CD14-positive monocyte (primary cell): ENCODE data around the gene PCDH15. TPM values are rescaled to one million over a fixed set of nuclear protein-coding genes. Genes with fewer than 3 reads are reported as not detected.

ENCODE experiments used
- DNase-seq, 3 donors: peaks; one replicate each; pipeline ENCODE4 v3.0.0-alpha.2; 2011 to 2022
- H2AFZ ChIP-seq: 2 replicates; pipeline ENCODE4 v1.6.0; 2012; ENCODE audit warnings: mild to moderate bottlenecking, low read depth, low read length, inconsistent platforms; ENCODE audit not compliant: insufficient read depth, poor library complexity, severe bottlenecking
- H3K27ac ChIP-seq, 2 donors: 1 replicate in 1 of 2; 2 replicates in 1 of 2; pipeline ENCODE4 v1.5.1; 2012 to 2013; ENCODE audit warnings: low read length in 2 of 2, control low read depth in 1 of 2, inconsistent platforms in 1 of 2, low read depth in 1 of 2, mild to moderate bottlenecking in 1 of 2
- H3K27me3 ChIP-seq, 2 donors: one replicate each; pipeline versions ENCODE4 v1.6.0 to v1.6.1; 2011 to 2013; ENCODE audit warnings: low read length in 2 of 2; ENCODE audit not compliant: control insufficient read depth in 2 of 2, insufficient read depth in 2 of 2
- H3K36me3 ChIP-seq, 2 donors: replicated peaks in 1 of 2; 1 replicate in 1 of 2; 2 replicates in 1 of 2; pipeline versions ENCODE4 v1.5.1 to v1.6.1; 2012 to 2013; ENCODE audit warnings: low read length in 2 of 2, control low read depth in 1 of 2, inconsistent platforms in 1 of 2, mild to moderate bottlenecking in 1 of 2; ENCODE audit not compliant: insufficient read depth in 2 of 2, control insufficient read depth in 1 of 2
- H3K4me1 ChIP-seq, 2 donors: 1 replicate in 1 of 2; 2 replicates in 1 of 2; pipeline versions ENCODE4 v1.5.1 to v1.6.1; 2012 to 2013; ENCODE audit warnings: low read length in 2 of 2, control low read depth in 1 of 2, inconsistent platforms in 1 of 2, mild to moderate bottlenecking in 1 of 2, moderate library complexity in 1 of 2; ENCODE audit not compliant: insufficient read depth in 2 of 2, control insufficient read depth in 1 of 2
- H3K4me2 ChIP-seq: replicated peaks from 2 replicates; pipeline ENCODE3; 2012; ENCODE audit warnings: low read length, moderate library complexity, mild to moderate bottlenecking; ENCODE audit not compliant: poor library complexity, severe bottlenecking; ENCODE audit errors: extremely low read depth
- H3K4me3 ChIP-seq, 3 experiments: fragments of 200-600 bp in 1 of 3; sonication (generic) in 1 of 3; replicated peaks in 1 of 3; 1 replicate in 2 of 3; 2 replicates in 1 of 3; pipeline ENCODE4 v1.5.1; 2011 to 2013; ENCODE audit warnings: low read length in 3 of 3, mild to moderate bottlenecking in 3 of 3, control low read depth in 2 of 3, low read depth in 2 of 3, inconsistent platforms in 1 of 3, moderate library complexity in 1 of 3
- H3K79me2 ChIP-seq: 2 replicates; pipeline ENCODE4 v1.6.0; 2012; ENCODE audit warnings: mild to moderate bottlenecking, control low read depth, inconsistent platforms, low read length, moderate library complexity; ENCODE audit not compliant: insufficient read depth
- H3K9ac ChIP-seq: 2 replicates; pipeline ENCODE4 v1.6.0; 2017; ENCODE audit warnings: low read length, mild to moderate bottlenecking; ENCODE audit not compliant: insufficient read depth, poor library complexity, severe bottlenecking
- H3K9me3 ChIP-seq, 2 donors: replicated peaks in 1 of 2; 1 replicate in 1 of 2; 2 replicates in 1 of 2; pipeline versions ENCODE4 v1.5.1 to v1.6.1; 2012 to 2013; ENCODE audit warnings: low read length in 2 of 2, control low read depth in 1 of 2; ENCODE audit not compliant: control insufficient read depth in 1 of 2, insufficient read depth in 1 of 2
- H4K20me1 ChIP-seq: 2 replicates; pipeline ENCODE4 v1.6.0; 2012; ENCODE audit warnings: mild to moderate bottlenecking, low read length, control low read depth, moderate library complexity; ENCODE audit not compliant: insufficient read depth
- H3K27ac Mint-ChIP-seq, 7 donors: one replicate each; pipeline ENCODE4 v1.8.0; 2020; ENCODE audit warnings: mild to moderate bottlenecking in 7 of 7, mixed read lengths in 7 of 7, moderate library complexity in 6 of 7, inconsistent platforms in 2 of 7
- H3K27me3 Mint-ChIP-seq, 3 donors: one replicate each; pipeline ENCODE4 v1.8.0; 2021 to 2022; ENCODE audit warnings: low read depth in 3 of 3, mild to moderate bottlenecking in 3 of 3, mixed read lengths in 3 of 3, moderate library complexity in 3 of 3, inconsistent platforms in 1 of 3
- H3K36me3 Mint-ChIP-seq, 2 donors: one replicate each; pipeline ENCODE4 v1.8.0; 2020; ENCODE audit warnings: mixed read lengths in 2 of 2, inconsistent platforms in 1 of 2, mild to moderate bottlenecking in 1 of 2
- H3K4me1 Mint-ChIP-seq: one replicate; pipeline ENCODE4 v1.8.0; 2020; ENCODE audit warnings: mild to moderate bottlenecking, mixed read lengths
- H3K4me3 Mint-ChIP-seq, 2 donors: one replicate each; pipeline ENCODE4 v1.8.0; 2020; ENCODE audit warnings: mild to moderate bottlenecking in 2 of 2, mixed read lengths in 2 of 2, moderate library complexity in 1 of 2
- H3K9me3 Mint-ChIP-seq, 7 donors: one replicate each; pipeline ENCODE4 v1.8.0; 2020 to 2022; ENCODE audit warnings: mixed read lengths in 7 of 7, mild to moderate bottlenecking in 6 of 7, moderate library complexity in 6 of 7, inconsistent platforms in 2 of 7
- CTCF ChIP-seq: fragments of 200-600 bp; IDR thresholded peaks from one replicate; pipeline ENCODE4 v1.8.0; 2022; ENCODE audit warnings: antibody characterized with exemption, mild to moderate bottlenecking
- intact Hi-C, 2 donors: fragments of 100-400 bp; cut with micrococcal nuclease; formaldehyde crosslinking; loops; one replicate each; pipeline versions ENCODE4 v1.15.0 to v1.15.1; 2023
- polyA plus RNA-seq, 3 donors: library from polyadenylated mRNA; depleted of rRNA in 1 of 3; unstranded in 2 of 3; stranded (reverse) in 1 of 3; fragments of 300-500 nt in 2 of 3; fragments of >200 nt in 1 of 3; fragmentation: Illumina TruSeq in 2 of 3; gene quantifications; 1 replicate in 2 of 3; 2 replicates in 1 of 3; pipeline ENCODE4 v1.2.3, GENCODE V29; 2012 to 2021

The PCDH15 gene
- polyA plus RNA-seq, 3 donors: not detected

- no peaks in the 10 kb centered on the region for H3K79me2 ChIP-seq
- Mint-ChIP-seq H3K36me3 (no peaks in the 10 kb centered on the region), H3K4me3 (no peak overlapping the region), H3K9me3 (peaks cover 0 to 1% (median 0%) of the 10 kb centered on the region in 7 donors), H3K4me1 (no peaks in the 10 kb centered on the region), H3K27me3 (no peaks in the 10 kb centered on the region), H3K27ac (no peak overlapping the region)
- H3K4me3 ChIP-seq: no peak overlapping the region
- no peak for DNase-seq
- no peaks in the 10 kb centered on the region for H3K4me1 ChIP-seq
- no peak for TF ChIP-seq CTCF
- no peaks in the 10 kb centered on the region for H3K27me3 ChIP-seq
- H4K20me1 ChIP-seq: no peaks in the 10 kb centered on the region
- no peak overlapping the region for H2AFZ ChIP-seq
- intact Hi-C loops: no loop called here
- H3K36me3 ChIP-seq: no peaks in the 10 kb centered on the region
- no peak overlapping the region for H3K4me2 ChIP-seq
- no peak overlapping the region for H3K9ac ChIP-seq
- no peaks in the 10 kb centered on the region for H3K9me3 ChIP-seq
- no peak overlapping the region for H3K27ac ChIP-seq
Observed at GRCh38 chr10:54666192-54666591, 134.8 kb downstream of the PCDH15 start.

GRCh38 chr10:54665095-54665494 is 135.9 kb downstream of the PCDH15 start:
- Histone ChIP-seq H3K27me3 (no peaks in the 10 kb centered on the region), H3K27ac (no peak overlapping the region), H3K36me3 (no peaks in the 10 kb centered on the region), H3K9ac (no peak overlapping the region), H4K20me1 (no peaks in the 10 kb centered on the region), H3K4me2 (no peak overlapping the region), H3K4me1 (no peaks in the 10 kb centered on the region), H2AFZ (no peak overlapping the region), H3K4me3 (no peak overlapping the region), H3K9me3 (no peaks in the 10 kb centered on the region), H3K79me2 (no peaks in the 10 kb centered on the region)
- no peaks in the 10 kb centered on the region for H3K36me3 Mint-ChIP-seq
- no peaks in the 10 kb centered on the region for H3K27me3 Mint-ChIP-seq
- intact Hi-C loops: no loop called here
- H3K4me1 Mint-ChIP-seq: no peaks in the 10 kb centered on the region
- TF ChIP-seq CTCF: no peak
- H3K27ac Mint-ChIP-seq: no peak overlapping the region
- no peak overlapping the region for H3K4me3 Mint-ChIP-seq
- peaks cover 0 to 1% (median 0%) of the 10 kb centered on the region in 7 donors for H3K9me3 Mint-ChIP-seq
- no peak for DNase-seq
